LNCAP (cell line): ENCODE results near the gene NFE2L2.
A peak's percentile ranks its signal among the peaks of the same experiment; 100 is the strongest.

Experiments
- CTCF ChIP-seq: fragments of 450-650 bp; IDR thresholded peaks from 2 replicates; pipeline ENCODE4 v1.5.1; 2017; ENCODE audit warnings: mild to moderate bottlenecking

Gene NFE2L2

DNA sequence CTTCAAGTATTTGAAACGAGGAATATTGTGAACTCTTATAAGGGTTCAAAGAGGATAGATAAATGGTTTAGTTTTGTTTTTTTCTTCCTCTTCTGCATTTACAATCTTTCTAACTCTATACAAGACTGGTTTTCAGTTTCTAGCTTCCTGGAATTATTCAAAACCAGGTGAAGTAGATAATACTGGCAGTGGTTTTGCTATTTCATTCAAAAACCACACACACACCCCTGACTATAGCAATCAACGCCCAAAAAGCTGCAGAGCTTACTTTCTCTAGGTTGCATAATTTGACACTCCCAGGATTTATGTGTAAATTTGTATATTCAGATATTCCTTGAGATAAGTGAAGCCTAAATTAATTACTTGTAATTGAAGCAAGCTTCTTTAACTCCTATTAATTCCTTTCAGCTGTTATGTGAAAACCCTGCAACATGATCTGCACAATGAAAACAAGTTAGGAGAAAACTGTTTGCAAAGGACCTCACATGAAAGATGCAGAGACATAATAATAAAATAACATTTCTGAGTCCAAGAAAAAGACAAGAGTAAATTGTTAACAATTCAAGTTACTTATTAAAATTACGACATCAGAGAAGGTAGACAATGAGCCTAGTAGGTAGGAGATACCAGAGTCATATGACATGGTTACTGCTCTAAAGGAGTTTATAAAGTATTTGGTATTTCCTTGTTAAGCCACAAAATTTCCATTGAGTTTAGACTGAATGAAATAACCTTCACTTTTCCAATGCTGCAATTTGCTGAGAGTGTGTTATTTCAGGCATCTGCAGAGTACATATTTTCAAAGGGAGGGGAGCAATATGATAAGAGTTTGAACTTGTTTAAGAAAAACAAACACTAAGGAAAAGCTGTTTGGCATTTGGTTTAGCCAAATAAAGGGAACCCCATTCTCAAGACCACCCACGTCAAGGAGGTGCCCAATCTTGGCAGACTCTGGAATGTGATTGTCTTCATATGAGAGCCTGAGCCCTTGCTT is 1.6 kb upstream of the NFE2L2 start:
- TF ChIP-seq CTCF, result no peak

DNA sequence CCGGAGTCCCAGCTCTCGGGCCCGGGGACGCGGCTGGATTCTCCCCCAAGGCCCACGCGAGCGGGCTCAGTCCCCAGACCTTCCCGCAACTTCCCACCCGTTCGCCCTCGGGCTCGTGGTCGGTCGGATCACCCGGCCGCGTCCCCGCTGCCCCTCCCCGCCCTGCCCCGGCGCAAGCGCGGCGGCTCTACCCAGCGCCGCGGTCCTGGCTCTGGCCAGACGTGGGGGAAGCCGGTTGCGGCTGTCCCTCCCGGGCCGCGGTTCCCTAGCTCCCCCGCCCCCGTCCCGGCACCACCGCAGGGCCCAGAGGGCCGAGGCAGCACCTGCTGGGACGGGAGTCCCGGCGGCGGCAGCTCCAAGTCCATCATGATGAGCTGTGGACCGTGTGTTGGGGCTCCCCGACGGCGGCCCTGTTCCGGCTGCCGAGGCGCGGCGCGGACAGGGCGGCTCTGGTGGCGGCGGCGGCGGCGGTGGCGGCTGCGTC is 276 bp downstream of the NFE2L2 start:
- TF ChIP-seq CTCF, result no peak

GRCh38 chr2:177263451-177264208 is 897 bp downstream of the NFE2L2 start:
- TF ChIP-seq CTCF, result peak; percentile 85

- no peak for TF ChIP-seq CTCF
These were observed 1.5 kb downstream of the NFE2L2 start for GRCh38 chr2:177262958-177263450.

GRCh38 chr2:177262092-177262491 is 2.4 kb downstream of the NFE2L2 start:
- no peak for TF ChIP-seq CTCF

DNA sequence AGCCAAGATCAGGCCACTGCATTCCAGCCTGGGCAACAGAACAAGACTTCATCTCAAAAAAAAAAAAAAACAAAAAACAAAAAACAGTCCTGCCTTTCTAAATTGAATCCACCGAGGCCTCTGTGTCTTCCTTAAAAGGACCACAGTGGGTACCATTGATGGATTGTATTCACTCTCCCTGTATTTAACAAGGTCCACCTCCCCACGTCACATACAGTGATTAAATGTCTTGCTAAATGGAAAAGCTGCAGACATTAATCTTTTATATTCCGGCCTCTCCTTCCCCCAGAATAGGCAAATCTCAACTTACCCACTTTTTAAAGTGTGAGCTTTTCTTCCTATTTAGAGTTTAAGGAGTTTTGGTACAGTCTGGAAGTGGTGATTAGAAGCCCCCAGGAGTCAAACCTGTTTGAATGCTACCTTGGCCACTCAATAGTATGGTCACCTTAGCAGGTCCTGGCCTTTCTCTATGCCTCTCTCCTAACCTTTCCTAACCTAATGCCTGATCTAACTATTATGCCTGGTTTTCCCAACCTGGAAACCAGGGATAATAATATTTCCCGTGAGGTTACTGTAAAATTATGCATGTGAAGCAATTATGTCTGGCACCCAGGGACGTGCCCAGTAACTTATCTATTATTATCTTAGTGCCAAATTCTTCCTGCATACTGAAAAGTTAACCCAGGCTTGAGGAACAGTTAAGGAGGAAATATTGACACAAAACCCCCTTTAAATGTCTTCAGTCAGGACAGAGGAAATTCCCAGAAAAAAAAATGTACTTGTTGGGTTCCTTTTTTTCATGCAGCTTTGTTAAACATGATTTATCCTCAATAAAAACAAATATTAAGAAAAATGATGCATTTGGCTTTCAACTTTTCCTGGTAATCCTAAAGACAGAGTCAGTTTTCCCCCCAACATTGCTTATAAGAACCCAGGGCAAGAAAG is 3.1 kb downstream of the NFE2L2 start:
- TF ChIP-seq CTCF, result no peak
